GM12874 (cell line): ENCODE results near the gene CELF5.
A peak's percentile ranks its signal among the peaks of the same experiment; 100 is the strongest.

ENCODE experiments used
- TF ChIP-seq, protein P1 (sequence below): IDR thresholded peaks from 2 replicates; pipeline ENCODE4 v1.5.1; 2011; ENCODE audit warnings: low read depth, mild to moderate bottlenecking, control low read depth, low read length, moderate library complexity; ENCODE audit not compliant: insufficient read depth

The CELF5 gene

DNA sequence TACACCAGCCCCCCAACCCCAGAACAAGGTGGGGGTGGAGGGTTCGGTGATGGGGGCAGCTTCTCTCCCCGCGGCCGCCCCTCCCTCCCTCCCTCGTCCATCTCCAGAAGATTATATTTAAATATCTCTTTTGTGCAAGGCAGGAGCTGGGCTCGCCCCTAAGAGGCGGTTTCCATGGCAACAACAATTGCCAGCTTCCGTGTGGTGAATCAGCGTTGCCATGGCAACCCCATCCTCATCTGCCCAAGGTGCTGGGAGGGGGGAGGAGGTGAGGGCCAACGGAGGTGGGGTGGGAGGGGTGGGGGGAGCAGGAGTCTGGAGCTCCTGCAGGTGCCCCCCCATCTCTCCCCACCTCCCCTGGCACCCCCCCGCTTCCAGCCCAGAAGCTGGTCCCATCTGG, 46.4 kb downstream of the CELF5 start:
- TF ChIP-seq, protein P1, sequence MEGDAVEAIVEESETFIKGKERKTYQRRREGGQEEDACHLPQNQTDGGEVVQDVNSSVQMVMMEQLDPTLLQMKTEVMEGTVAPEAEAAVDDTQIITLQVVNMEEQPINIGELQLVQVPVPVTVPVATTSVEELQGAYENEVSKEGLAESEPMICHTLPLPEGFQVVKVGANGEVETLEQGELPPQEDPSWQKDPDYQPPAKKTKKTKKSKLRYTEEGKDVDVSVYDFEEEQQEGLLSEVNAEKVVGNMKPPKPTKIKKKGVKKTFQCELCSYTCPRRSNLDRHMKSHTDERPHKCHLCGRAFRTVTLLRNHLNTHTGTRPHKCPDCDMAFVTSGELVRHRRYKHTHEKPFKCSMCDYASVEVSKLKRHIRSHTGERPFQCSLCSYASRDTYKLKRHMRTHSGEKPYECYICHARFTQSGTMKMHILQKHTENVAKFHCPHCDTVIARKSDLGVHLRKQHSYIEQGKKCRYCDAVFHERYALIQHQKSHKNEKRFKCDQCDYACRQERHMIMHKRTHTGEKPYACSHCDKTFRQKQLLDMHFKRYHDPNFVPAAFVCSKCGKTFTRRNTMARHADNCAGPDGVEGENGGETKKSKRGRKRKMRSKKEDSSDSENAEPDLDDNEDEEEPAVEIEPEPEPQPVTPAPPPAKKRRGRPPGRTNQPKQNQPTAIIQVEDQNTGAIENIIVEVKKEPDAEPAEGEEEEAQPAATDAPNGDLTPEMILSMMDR = no peak

DNA sequence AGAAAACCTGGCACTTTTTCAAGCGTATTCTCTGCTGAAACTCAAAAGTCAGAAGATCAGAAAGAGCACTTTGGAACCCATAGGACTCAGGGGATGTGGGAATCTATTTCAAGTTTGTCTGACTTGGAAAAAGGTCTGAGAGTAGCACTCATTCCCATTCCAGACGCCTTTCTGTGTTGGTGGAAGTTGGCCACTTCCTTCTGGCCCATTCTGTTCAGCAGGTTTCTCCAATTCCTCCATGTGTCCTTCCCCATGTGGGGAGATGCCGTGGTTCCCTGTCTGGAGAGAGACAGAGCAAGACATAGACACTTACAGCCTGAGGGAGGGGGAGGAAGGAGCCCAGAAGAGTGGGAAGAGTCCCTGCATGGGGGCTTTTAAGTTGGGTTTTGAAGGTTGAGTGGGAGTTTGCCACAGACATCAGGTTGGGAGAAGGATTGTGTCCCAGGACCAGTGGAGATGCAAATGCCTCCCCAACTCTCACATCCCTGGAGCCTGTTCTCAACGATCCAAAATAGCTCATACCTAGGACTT, 48.0 kb downstream of the CELF5 start:
- TF ChIP-seq, protein P1 = no peak

DNA sequence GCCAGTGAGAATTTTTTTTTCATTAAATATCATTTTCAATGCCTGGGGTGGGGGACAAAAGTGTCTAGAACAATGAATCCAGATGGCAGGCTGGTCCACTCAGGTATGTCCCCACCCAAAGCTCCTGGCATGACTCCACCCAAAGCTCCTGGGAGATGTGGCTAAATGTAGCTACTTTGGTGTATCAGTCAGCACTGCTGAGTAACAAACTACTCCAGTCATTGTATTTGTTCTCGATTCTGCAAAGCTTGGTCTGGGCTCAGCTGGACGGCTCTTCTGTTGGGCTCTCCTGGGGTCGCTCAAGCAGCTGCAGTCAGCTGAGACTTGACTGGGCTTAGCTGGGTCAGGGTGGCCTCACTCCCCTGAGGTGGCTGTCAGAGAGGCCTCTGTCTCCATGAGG, 48.5 kb downstream of the CELF5 start:
- TF ChIP-seq, protein P1 = no peak

DNA sequence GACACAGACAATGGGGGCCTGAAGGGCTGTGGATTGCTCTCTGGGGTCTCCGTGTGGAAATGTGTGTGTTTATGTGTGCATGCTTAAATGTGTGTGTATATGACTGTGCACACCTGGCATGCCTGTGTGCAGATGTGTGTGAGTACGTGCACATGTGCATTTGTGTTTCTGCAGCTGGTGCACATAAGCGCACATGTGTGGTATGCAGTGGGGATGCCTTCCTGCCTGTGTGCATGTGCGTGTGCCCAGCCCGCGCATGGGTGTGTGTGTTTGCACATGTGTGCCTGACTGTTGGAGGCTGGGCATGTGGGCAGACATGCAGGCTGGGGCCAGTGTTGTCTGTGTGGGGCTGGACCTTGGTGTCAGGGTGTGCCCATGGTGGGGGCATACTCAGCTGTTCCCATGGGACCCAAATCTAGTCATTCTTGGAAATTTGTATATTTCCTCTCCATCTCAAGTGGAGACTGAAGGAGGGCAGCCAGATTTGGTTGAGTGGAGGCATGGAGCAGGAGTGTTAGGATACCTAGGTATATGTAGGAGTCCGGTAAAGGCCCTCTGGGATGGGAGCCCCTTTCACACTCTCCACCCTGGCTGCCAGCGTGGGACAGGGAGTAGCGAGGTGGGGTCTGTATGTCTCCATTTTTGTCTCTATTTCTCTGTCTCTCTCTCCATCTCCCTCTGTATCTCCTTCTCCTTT, 49.9 kb downstream of the CELF5 start:
- TF ChIP-seq, protein P1 = no peak

DNA sequence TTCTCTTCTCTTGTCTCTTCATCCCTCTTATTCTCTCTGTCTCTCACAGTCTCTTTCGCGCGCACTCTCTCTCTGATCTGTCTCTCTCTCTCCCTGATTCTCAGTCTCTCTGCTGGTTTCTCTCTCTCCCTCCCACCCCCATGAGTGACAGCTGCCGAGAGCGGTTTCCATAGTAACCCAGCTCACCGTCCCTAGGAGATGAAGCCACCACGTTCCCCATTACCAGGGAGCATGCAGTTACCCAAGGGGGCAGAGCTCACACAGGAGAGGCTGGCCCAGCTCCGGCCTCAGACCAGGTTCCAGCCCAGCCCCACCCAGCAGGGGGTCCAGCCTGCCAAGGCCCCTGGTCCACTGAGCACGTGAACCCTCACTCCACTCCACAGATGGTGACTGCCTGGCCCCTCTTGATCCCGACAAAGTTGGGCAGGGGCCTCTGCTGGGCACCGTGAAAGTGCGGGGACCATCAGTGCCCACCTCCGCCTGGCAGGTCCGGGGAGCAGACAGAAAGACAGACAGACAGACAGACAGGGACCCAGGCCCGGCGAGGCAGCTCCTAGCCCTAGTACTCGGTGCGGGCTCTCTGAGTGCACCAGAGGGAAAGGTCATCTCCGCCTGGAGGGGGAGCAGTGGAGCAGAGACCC, 50.6 kb downstream of the CELF5 start:
- TF ChIP-seq, protein P1 = no peak; the same call in 1 of the 2 replicates

DNA sequence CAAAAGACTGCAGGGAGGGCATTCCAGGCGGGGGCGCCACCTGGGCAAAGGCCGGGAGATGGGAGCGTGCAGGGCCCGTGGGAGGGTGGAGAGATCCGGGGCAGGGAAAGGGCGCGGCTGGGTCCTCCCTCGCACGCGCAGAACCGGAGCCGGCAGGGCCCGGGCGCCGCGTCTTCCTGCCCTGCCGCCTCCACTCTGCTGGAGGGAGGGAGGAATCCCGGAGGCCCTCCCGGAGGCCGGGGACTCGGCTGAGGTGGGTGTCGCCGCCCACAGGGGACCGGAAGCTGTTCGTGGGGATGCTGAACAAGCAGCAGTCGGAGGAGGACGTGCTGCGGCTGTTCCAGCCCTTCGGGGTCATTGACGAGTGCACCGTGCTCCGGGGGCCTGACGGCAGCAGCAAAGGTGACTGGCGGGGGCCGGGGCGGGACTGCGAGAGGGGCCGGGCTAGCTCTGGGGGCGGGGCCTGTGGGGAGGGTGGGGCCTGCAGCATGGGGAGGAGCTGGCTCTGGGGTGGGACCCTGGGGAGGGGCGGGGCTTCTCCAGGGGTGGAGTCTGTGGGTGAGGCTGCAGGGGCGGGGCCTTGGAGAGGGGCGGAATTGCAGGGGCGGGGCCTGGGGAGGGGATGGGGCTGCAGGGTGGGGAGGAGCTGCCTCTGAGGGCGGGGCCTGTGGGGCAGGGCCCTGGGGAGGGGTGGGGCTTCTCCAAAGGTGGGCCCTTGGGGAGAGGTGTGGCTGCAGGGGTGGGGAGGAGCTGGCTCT, 51.3 kb downstream of the CELF5 start:
- TF ChIP-seq, protein P1 = peak; percentile 73; the same call in 1 of the 2 replicates

DNA sequence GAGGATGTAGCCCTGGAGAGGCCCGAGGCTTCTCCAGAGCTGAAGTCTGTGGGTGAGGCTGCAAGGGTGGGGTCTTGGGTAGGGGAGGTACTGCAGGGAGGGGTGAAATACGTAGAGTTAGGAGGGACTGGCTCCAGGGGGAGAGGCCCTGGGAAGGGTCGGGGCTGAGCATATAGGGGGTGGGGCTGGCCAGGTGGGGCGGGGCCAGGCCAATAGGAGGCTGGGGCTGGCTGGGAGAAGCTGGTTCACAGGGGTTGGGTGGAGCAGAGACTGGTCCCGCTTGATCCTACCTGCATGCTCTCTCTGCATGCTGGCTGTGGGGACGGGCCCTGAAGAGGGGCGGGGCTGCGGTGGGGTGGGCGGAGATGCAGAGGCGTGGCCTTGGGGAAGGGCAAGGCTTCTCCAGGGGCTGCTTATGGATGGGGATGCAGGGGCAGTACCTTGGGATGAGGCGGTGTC, 51.9 kb downstream of the CELF5 start:
- TF ChIP-seq, protein P1 = no peak
